IMR-90 (cell line): ENCODE results near the gene POTEI.
"Not testable (repeated sequence)": the region's sequence is repeated elsewhere in the genome, so short reads cannot be mapped to it uniquely, and the experiment has no call there.

ENCODE experiments used
- MAFK ChIP-seq: IDR thresholded peaks from 2 replicates; pipeline ENCODE4 v1.6.1; 2012; ENCODE audit warnings: low read depth, low read length, improper control_type of control experiment
- MAZ ChIP-seq: IDR thresholded peaks from 2 replicates; pipeline ENCODE4 v1.6.1; 2012; ENCODE audit warnings: low read depth, mild to moderate bottlenecking, low read length, improper control_type of control experiment, moderate library complexity, borderline replicate concordance
- POLR2A ChIP-seq: IDR thresholded peaks from 2 replicates; pipeline ENCODE4 v1.6.1; 2012; ENCODE audit warnings: mild to moderate bottlenecking, low read depth, low read length
- TF ChIP-seq, protein P1 (sequence below): conservative IDR thresholded peaks from 2 replicates; pipeline ENCODE4 v1.5.1; 2012; ENCODE audit warnings: mild to moderate bottlenecking, low read depth, low read length, improper control_type of control experiment
- TF ChIP-seq, protein P2 (sequence below): fragments of 150-350 bp; IDR thresholded peaks from 2 replicates; pipeline ENCODE4 v1.6.1; 2017; ENCODE audit warnings: mild to moderate bottlenecking, antibody characterized with exemption, low read length, low read depth
- TF ChIP-seq, protein P3 (sequence below): fragments of 150-350 bp; IDR thresholded peaks from 2 replicates; pipeline ENCODE4 v1.6.1; 2016; ENCODE audit warnings: low read depth, mild to moderate bottlenecking, low read length, moderate library complexity, borderline replicate concordance

DNA sequence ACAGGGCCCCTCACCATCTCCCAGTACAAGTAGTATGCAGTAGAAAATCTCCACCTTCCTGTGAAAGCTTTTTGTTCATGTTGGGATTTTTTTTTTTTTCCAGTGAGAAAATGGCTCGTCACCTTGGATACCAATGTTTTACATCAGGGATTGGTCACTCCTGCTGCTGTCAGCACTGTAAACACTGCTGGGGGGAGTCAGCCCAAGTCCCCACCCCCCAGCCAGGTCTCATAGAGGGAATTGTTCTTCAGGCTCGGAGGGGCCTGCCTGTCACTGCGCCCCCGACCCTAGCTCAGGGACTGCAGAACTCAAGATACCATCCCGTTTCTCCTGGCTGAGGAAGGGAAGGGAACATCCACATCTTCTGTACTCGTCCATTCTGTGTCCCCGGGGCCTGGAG lies 11.9 kb upstream of the POTEI start, which contains the start of gene CFC1B:
- TF ChIP-seq, protein P1, sequence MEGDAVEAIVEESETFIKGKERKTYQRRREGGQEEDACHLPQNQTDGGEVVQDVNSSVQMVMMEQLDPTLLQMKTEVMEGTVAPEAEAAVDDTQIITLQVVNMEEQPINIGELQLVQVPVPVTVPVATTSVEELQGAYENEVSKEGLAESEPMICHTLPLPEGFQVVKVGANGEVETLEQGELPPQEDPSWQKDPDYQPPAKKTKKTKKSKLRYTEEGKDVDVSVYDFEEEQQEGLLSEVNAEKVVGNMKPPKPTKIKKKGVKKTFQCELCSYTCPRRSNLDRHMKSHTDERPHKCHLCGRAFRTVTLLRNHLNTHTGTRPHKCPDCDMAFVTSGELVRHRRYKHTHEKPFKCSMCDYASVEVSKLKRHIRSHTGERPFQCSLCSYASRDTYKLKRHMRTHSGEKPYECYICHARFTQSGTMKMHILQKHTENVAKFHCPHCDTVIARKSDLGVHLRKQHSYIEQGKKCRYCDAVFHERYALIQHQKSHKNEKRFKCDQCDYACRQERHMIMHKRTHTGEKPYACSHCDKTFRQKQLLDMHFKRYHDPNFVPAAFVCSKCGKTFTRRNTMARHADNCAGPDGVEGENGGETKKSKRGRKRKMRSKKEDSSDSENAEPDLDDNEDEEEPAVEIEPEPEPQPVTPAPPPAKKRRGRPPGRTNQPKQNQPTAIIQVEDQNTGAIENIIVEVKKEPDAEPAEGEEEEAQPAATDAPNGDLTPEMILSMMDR: not testable (repeated sequence)
- not testable (repeated sequence) for TF ChIP-seq POLR2A, MAFK, MAZ
- TF ChIP-seq, protein P2, sequence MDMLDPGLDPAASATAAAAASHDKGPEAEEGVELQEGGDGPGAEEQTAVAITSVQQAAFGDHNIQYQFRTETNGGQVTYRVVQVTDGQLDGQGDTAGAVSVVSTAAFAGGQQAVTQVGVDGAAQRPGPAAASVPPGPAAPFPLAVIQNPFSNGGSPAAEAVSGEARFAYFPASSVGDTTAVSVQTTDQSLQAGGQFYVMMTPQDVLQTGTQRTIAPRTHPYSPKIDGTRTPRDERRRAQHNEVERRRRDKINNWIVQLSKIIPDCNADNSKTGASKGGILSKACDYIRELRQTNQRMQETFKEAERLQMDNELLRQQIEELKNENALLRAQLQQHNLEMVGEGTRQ: not testable (repeated sequence)
- TF ChIP-seq, protein P3, sequence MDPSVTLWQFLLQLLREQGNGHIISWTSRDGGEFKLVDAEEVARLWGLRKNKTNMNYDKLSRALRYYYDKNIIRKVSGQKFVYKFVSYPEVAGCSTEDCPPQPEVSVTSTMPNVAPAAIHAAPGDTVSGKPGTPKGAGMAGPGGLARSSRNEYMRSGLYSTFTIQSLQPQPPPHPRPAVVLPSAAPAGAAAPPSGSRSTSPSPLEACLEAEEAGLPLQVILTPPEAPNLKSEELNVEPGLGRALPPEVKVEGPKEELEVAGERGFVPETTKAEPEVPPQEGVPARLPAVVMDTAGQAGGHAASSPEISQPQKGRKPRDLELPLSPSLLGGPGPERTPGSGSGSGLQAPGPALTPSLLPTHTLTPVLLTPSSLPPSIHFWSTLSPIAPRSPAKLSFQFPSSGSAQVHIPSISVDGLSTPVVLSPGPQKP: not testable (repeated sequence)
